Glomerular endothelial cell (primary cell): ENCODE results near the gene MBD4. TPM values are rescaled to one million over a fixed set of nuclear protein-coding genes. Genes with fewer than 3 reads are reported as not detected.

ENCODE experiments used
- DNase-seq: peaks from one replicate; pipeline ENCODE4 v3.0.0-alpha.2; 2011; ENCODE audit warnings: low read depth, low spot score; ENCODE audit errors: extremely low read depth
- total RNA-seq: library from RNA; depleted of rRNA; stranded (reverse); fragments of >200 nt; gene quantifications from 2 replicates; pipeline ENCODE4 v1.2.3, GENCODE V29; 2015

Gene MBD4
- total RNA-seq, 1 donor from 2014 or later: 18.4 TPM

GRCh38 chr3:129463716-129464115 is 24.0 kb upstream of the MBD4 start:
- no peak for DNase-seq

- DNase-seq: no peak
Measured at GRCh38 chr3:129463094-129463493, 23.3 kb upstream of the MBD4 start.

- no peak for DNase-seq
Measured at GRCh38 chr3:129462361-129462968, 22.7 kb upstream of the MBD4 start.

- DNase-seq: no peak
Measured at GRCh38 chr3:129461461-129462146, 21.9 kb upstream of the MBD4 start.

GRCh38 chr3:129461022-129461421 is 21.3 kb upstream of the MBD4 start:
- no peak for DNase-seq

GRCh38 chr3:129460572-129460971 is 20.8 kb upstream of the MBD4 start:
- no peak for DNase-seq

- no peak for DNase-seq
Measured at GRCh38 chr3:129460155-129460554, 20.4 kb upstream of the MBD4 start.

- no peak for DNase-seq
Measured at GRCh38 chr3:129453732-129454131, 14.0 kb upstream of the MBD4 start.

GRCh38 chr3:129449279-129450115 is 9.7 kb upstream of the MBD4 start:
- no peak for DNase-seq

- DNase-seq: no peak
Measured at GRCh38 chr3:129448186-129448895, 8.6 kb upstream of the MBD4 start.

GRCh38 chr3:129446926-129447325 is 7.2 kb upstream of the MBD4 start:
- DNase-seq: no peak

- DNase-seq: no peak
Measured at GRCh38 chr3:129445471-129445870, 5.7 kb upstream of the MBD4 start.

- no peak for DNase-seq
Measured at GRCh38 chr3:129442947-129443346, 3.2 kb upstream of the MBD4 start.

GRCh38 chr3:129442486-129442885 is 2.7 kb upstream of the MBD4 start:
- no peak for DNase-seq

- DNase-seq: no peak
Measured at GRCh38 chr3:129441782-129442181, 2.0 kb upstream of the MBD4 start.

GRCh38 chr3:129441215-129441614 is 1.5 kb upstream of the MBD4 start:
- DNase-seq: no peak

GRCh38 chr3:129440618-129441190 is 956 bp upstream of the MBD4 start:
- no peak for DNase-seq

- no peak for DNase-seq
Measured at GRCh38 chr3:129439226-129439816, 427 bp downstream of the MBD4 start.

- DNase-seq: no peak
Measured at GRCh38 chr3:129435367-129435766, 4.4 kb downstream of the MBD4 start.

GRCh38 chr3:129434140-129434539 is 5.6 kb downstream of the MBD4 start:
- DNase-seq: no peak
